K562 (cell line): ENCODE data around the gene RNF115. TPM values are rescaled to one million over a fixed set of nuclear protein-coding genes. Genes with fewer than 3 reads are reported as not detected.

ENCODE experiments used
- CREM ChIP-seq: IDR thresholded peaks from 2 replicates; pipeline ENCODE4 v1.6.1; 2014; ENCODE audit warnings: antibody characterized with exemption, low read depth
- EP400 ChIP-seq: fragments of 450-650 bp; IDR thresholded peaks from 2 replicates; pipeline ENCODE4 v1.6.1; 2017; ENCODE audit warnings: antibody characterized with exemption, mild to moderate bottlenecking, moderate library complexity
- GABPB1 ChIP-seq: sonication (generic); formaldehyde crosslinking; IDR thresholded peaks from 2 replicates; pipeline ENCODE4 v1.8.0; 2022; ENCODE audit warnings: mild to moderate bottlenecking, missing genetic modification reagents
- HMG20A ChIP-seq: fragments of 450-650 bp; formaldehyde crosslinking; conservative IDR thresholded peaks from 2 replicates; pipeline ENCODE4 v1.4.0; 2020; ENCODE audit warnings: mild to moderate bottlenecking, mixed read lengths
- HMG20B ChIP-seq: fragments of 250-450 bp; sonication (Bioruptor Pico); IDR thresholded peaks from 2 replicates; pipeline ENCODE4 v1.5.0; 2021; ENCODE audit warnings: mild to moderate bottlenecking
- HNRNPUL1 ChIP-seq: fragments of 200-400 bp; formaldehyde crosslinking; IDR thresholded peaks from 2 replicates; pipeline ENCODE4 v1.6.1; 2017; ENCODE audit warnings: low read length
- NR2C1 ChIP-seq, 2 experiments: fragments of 450-650 bp; IDR thresholded peaks; 2 replicates each; pipeline ENCODE4 v1.6.1; 2017; ENCODE audit warnings: mild to moderate bottlenecking in 2 of 2, antibody characterized with exemption in 1 of 2, inconsistent platforms in 1 of 2, missing compliant biosample characterization in 1 of 2, missing genetic modification characterization in 1 of 2
- SAP30 ChIP-seq: fragments of 200-600 bp; sonication (generic); IDR thresholded peaks from 2 replicates; pipeline ENCODE4 v1.6.1; 2012; ENCODE audit warnings: borderline replicate concordance, low read depth, mild to moderate bottlenecking, moderate library complexity, low read length, control low read depth, inconsistent platforms; ENCODE audit not compliant: insufficient read depth, poor library complexity, severe bottlenecking
- SMAD1 ChIP-seq: fragments of 150-350 bp; IDR thresholded peaks from 2 replicates; pipeline ENCODE4 v1.6.1; 2014; ENCODE audit warnings: low read length, low read depth; ENCODE audit not compliant: partially characterized antibody
- SP1 ChIP-seq: sonication (generic); formaldehyde crosslinking; IDR thresholded peaks from 2 replicates; pipeline ENCODE4 v1.8.1; 2022; ENCODE audit warnings: mild to moderate bottlenecking, missing genetic modification reagents
- TAF15 ChIP-seq: fragments of 200-400 bp; formaldehyde crosslinking; IDR thresholded peaks from 2 replicates; pipeline ENCODE4 v1.6.1; 2017; ENCODE audit warnings: mild to moderate bottlenecking, low read depth, low read length, moderate library complexity
- polyA plus RNA-seq, 8 experiments: library from polyadenylated mRNA; depleted of rRNA in 4 of 8; stranded (reverse) in 5 of 8; unstranded in 3 of 8; fragments of >200 nt; fragmentation: Nextera tagmentation in 2 of 8; fragmentation: Illumina TruSeq in 1 of 8; extraction: Ambion mirVana in 2 of 8; extraction: Trizol in 1 of 8; gene quantifications; 2 replicates each; pipeline versions ENCODE4 v1.2.1 to v1.2.3, GENCODE V29; 2011 to 2014; ENCODE audit warnings: inconsistent platforms in 1 of 8, missing spikeins in 1 of 8
- total RNA-seq, 7 experiments: library from RNA; depleted of rRNA in 6 of 7; stranded (reverse); fragments of >200 nt in 6 of 7; fragmentation: Illumina TruSeq in 2 of 7; extraction: Trizol in 2 of 7; gene quantifications; 2 replicates each; pipeline versions ENCODE4 v1.2.1 to v1.2.3, GENCODE V29; 2011 to 2021; ENCODE audit warnings: low replicate concordance in 1 of 7
- TF ChIP-seq, protein P1 (sequence below): sonication (generic); formaldehyde crosslinking; IDR thresholded peaks from 2 replicates; pipeline ENCODE4 v1.8.1; 2023; ENCODE audit warnings: mild to moderate bottlenecking, missing genetic modification reagents
- TF ChIP-seq, protein P2 (sequence below): IDR thresholded peaks from 2 replicates; pipeline ENCODE4 v1.6.1; 2011; ENCODE audit warnings: borderline replicate concordance, low read depth, mild to moderate bottlenecking, moderate library complexity, low read length; ENCODE audit not compliant: insufficient read depth, poor library complexity, severe bottlenecking
- TF ChIP-seq, protein P3 (sequence below), 3 experiments: fragments of 200-800 bp in 1 of 3; fragments of 250-450 bp in 1 of 3; fragments of 450-650 bp in 1 of 3; sonication (Bioruptor Pico) in 1 of 3; sonication (Bioruptor generic) in 1 of 3; formaldehyde crosslinking in 1 of 3; IDR thresholded peaks; 2 replicates each; pipeline versions ENCODE4 v1.6.1 to v1.8.0; 2016 to 2022; ENCODE audit warnings: mild to moderate bottlenecking in 2 of 3, missing genetic modification characterization in 2 of 3, missing compliant biosample characterization in 1 of 3, moderate library complexity in 1 of 3

Gene RNF115
- total and polyA plus RNA-seq, 9 of the 15 experiments (the other 6 are each of a cell fraction or from before 2014, with no cell fraction given), result 1.9 to 14.3 (median 9.5) TPM

DNA sequence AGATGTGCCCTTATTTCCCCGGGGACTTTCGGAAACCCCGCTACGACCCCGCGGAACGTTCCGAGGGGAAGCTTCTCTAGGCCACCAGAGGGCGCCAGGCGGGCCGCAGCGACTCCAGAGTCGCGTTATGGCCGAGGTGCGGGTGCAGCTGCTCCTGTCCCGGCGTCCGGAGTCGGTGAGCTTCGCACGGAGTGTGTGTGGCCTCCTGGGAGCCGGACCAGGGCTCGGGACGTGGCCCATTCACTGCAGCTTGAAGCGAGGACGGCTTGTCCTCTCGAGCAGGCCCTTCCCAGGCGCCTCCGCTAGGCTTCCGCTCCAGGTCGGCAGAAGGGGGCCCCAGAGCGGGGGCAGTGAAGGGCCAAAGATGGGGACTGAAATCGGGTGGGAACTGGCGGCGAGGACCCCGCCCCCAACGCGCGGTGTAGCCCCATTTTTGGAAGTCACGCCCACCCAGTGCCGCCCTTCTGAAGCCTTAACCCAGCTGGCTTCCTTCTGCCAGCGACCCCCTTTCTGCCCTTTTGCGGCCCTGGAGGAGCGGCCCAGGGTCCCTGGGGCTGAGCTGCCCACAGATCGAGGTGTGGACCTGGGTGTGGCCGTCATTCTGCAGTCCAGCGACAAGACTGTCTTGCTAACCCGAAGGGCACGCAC, 21.7 kb upstream of the RNF115 start, which contains the start of gene NUDT17 (continued):
- 0 out of 2 replicates have a peak, but pooled peaks have one; percentile 70 for TF ChIP-seq TAF15
- no peak for TF ChIP-seq HNRNPUL1
- TF ChIP-seq NR2C1 (IDR thresholded peaks at IDR 0.05), result 0 out of 2 replicates have a peak, but pooled peaks have one; percentile 43
- no peak for TF ChIP-seq NR2C1 (tag; IDR thresholded peaks at IDR 0.05)
- TF ChIP-seq, protein P1, sequence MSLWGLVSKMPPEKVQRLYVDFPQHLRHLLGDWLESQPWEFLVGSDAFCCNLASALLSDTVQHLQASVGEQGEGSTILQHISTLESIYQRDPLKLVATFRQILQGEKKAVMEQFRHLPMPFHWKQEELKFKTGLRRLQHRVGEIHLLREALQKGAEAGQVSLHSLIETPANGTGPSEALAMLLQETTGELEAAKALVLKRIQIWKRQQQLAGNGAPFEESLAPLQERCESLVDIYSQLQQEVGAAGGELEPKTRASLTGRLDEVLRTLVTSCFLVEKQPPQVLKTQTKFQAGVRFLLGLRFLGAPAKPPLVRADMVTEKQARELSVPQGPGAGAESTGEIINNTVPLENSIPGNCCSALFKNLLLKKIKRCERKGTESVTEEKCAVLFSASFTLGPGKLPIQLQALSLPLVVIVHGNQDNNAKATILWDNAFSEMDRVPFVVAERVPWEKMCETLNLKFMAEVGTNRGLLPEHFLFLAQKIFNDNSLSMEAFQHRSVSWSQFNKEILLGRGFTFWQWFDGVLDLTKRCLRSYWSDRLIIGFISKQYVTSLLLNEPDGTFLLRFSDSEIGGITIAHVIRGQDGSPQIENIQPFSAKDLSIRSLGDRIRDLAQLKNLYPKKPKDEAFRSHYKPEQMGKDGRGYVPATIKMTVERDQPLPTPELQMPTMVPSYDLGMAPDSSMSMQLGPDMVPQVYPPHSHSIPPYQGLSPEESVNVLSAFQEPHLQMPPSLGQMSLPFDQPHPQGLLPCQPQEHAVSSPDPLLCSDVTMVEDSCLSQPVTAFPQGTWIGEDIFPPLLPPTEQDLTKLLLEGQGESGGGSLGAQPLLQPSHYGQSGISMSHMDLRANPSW (CRISPR knock-in tag), result peak; percentile 50; the same call in 1 of the 2 replicates
- TF ChIP-seq CREM, result 0 out of 2 replicates have a peak, but pooled peaks have one; percentile 14
- peak; percentile 54 for TF ChIP-seq SAP30
- TF ChIP-seq SMAD1, result peak; percentile 39
- TF ChIP-seq, protein P2, sequence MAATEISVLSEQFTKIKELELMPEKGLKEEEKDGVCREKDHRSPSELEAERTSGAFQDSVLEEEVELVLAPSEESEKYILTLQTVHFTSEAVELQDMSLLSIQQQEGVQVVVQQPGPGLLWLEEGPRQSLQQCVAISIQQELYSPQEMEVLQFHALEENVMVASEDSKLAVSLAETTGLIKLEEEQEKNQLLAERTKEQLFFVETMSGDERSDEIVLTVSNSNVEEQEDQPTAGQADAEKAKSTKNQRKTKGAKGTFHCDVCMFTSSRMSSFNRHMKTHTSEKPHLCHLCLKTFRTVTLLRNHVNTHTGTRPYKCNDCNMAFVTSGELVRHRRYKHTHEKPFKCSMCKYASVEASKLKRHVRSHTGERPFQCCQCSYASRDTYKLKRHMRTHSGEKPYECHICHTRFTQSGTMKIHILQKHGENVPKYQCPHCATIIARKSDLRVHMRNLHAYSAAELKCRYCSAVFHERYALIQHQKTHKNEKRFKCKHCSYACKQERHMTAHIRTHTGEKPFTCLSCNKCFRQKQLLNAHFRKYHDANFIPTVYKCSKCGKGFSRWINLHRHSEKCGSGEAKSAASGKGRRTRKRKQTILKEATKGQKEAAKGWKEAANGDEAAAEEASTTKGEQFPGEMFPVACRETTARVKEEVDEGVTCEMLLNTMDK, result peak; percentile 88
- TF ChIP-seq SP1, result peak; percentile 72
- peak; percentile 78 for TF ChIP-seq GABPB1 (CRISPR knock-in tag)
- TF ChIP-seq HMG20B (CRISPR knock-in tag), result 0 out of 2 replicates have a peak, but pooled peaks have one; percentile 19
- 0 out of 2 replicates have a peak, but pooled peaks have one; percentile 11 for TF ChIP-seq HMG20A (CRISPR knock-in tag)
- TF ChIP-seq EP400, result peak; percentile 80
- TF ChIP-seq, protein P3, sequence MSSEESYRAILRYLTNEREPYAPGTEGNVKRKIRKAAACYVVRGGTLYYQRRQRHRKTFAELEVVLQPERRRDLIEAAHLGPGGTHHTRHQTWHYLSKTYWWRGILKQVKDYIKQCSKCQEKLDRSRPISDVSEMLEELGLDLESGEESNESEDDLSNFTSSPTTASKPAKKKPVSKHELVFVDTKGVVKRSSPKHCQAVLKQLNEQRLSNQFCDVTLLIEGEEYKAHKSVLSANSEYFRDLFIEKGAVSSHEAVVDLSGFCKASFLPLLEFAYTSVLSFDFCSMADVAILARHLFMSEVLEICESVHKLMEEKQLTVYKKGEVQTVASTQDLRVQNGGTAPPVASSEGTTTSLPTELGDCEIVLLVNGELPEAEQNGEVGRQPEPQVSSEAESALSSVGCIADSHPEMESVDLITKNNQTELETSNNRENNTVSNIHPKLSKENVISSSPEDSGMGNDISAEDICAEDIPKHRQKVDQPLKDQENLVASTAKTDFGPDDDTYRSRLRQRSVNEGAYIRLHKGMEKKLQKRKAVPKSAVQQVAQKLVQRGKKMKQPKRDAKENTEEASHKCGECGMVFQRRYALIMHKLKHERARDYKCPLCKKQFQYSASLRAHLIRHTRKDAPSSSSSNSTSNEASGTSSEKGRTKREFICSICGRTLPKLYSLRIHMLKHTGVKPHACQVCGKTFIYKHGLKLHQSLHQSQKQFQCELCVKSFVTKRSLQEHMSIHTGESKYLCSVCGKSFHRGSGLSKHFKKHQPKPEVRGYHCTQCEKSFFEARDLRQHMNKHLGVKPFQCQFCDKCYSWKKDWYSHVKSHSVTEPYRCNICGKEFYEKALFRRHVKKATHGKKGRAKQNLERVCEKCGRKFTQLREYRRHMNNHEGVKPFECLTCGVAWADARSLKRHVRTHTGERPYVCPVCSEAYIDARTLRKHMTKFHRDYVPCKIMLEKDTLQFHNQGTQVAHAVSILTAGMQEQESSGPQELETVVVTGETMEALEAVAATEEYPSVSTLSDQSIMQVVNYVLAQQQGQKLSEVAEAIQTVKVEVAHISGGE (CRISPR knock-in tag; IDR thresholded peaks at IDR 0.05), result peak in 2 of 3 experiments; percentile 45 to 86; a peak in 3 of 6 replicates
